HEK293T (cell line): Measurements from ENCODE around the gene GABPB1.
"Not testable (repeated sequence)": the region's sequence is repeated elsewhere in the genome, so short reads cannot be mapped to it uniquely, and the experiment has no call there.

ENCODE experiments used
- CTCF ChIA-PET: fragments of 350-600 bp; formaldehyde crosslinking; extraction: SDS; loops from one replicate; lab custom pipeline; 2021; ENCODE audit warnings: antibody characterized with exemption, inconsistent platforms; lab: Yijun Ruan, JAX
- POLR2A ChIA-PET: fragments of 350-600 bp; formaldehyde crosslinking; extraction: SDS; loops from one replicate; lab custom pipeline; 2020; ENCODE audit warnings: antibody characterized with exemption, inconsistent platforms; lab: Yijun Ruan, JAX
- DNase-seq: peaks from one replicate; pipeline ENCODE4 v3.0.0; 2012; ENCODE audit warnings: mixed read lengths; ENCODE audit errors: extremely low spot score
- ARNT ChIP-seq: fragments of 450-650 bp; IDR thresholded peaks from 2 replicates; pipeline ENCODE4 v1.6.1; 2017; ENCODE audit warnings: mild to moderate bottlenecking
- BHLHE40 ChIP-seq: fragments of 450-650 bp; IDR thresholded peaks from 2 replicates; pipeline ENCODE4 v1.6.1; 2016; ENCODE audit warnings: mild to moderate bottlenecking, moderate library complexity, borderline replicate concordance
- CTBP1 ChIP-seq: fragments of 450-650 bp; IDR thresholded peaks from 2 replicates; pipeline ENCODE4 v1.6.1; 2016; ENCODE audit warnings: borderline replicate concordance
- ELF4 ChIP-seq: fragments of 450-650 bp; IDR thresholded peaks from 2 replicates; pipeline ENCODE4 v1.6.1; 2017; ENCODE audit warnings: antibody characterized with exemption
- FOXA1 ChIP-seq: fragments of 450-650 bp; IDR thresholded peaks from 2 replicates; pipeline ENCODE4 v1.6.1; 2016; ENCODE audit warnings: mild to moderate bottlenecking
- FOXK2 ChIP-seq: fragments of 450-650 bp; IDR thresholded peaks from 2 replicates; pipeline ENCODE4 v1.6.1; 2016; ENCODE audit warnings: mild to moderate bottlenecking
- FOXM1 ChIP-seq: fragments of 450-650 bp; IDR thresholded peaks from 2 replicates; pipeline ENCODE4 v1.6.1; 2017; ENCODE audit warnings: mild to moderate bottlenecking, borderline replicate concordance
- HDGF ChIP-seq: fragments of 450-650 bp; IDR thresholded peaks from 2 replicates; pipeline ENCODE4 v1.6.1; 2017; ENCODE audit warnings: antibody characterized with exemption, borderline replicate concordance
- L3MBTL2 ChIP-seq: fragments of 450-650 bp; conservative IDR thresholded peaks from 2 replicates; pipeline ENCODE4 v1.6.1; 2016; ENCODE audit warnings: mild to moderate bottlenecking
- LEF1 ChIP-seq: fragments of 450-650 bp; IDR thresholded peaks from 2 replicates; pipeline ENCODE4 v1.6.1; 2017; ENCODE audit warnings: mild to moderate bottlenecking, borderline replicate concordance
- NFRKB ChIP-seq: fragments of 450-650 bp; IDR thresholded peaks from 2 replicates; pipeline ENCODE4 v1.6.1; 2016; ENCODE audit warnings: mild to moderate bottlenecking, moderate library complexity
- PKNOX1 ChIP-seq: fragments of 450-650 bp; IDR thresholded peaks from 2 replicates; pipeline ENCODE4 v1.6.1; 2016
- SP1 ChIP-seq: fragments of 450-650 bp; IDR thresholded peaks from 2 replicates; pipeline ENCODE4 v1.6.1; 2017
- SUZ12 ChIP-seq: fragments of 450-650 bp; IDR thresholded peaks from 2 replicates; pipeline ENCODE4 v1.6.1; 2016; ENCODE audit warnings: mild to moderate bottlenecking
- TARDBP ChIP-seq: fragments of 450-650 bp; IDR thresholded peaks from 2 replicates; pipeline ENCODE4 v1.6.1; 2016
- ZNF384 ChIP-seq: fragments of 450-650 bp; IDR thresholded peaks from 2 replicates; pipeline ENCODE4 v1.6.1; 2016

Gene GABPB1

GRCh38 chr15:50377867-50378751 is 23.1 kb upstream of the GABPB1 start:
- ChIA-PET CTCF (interaction anchor here (0.7 kb wide), 1 partner anchor 9 kb away, joined by 3 read pairs; no protein-coding TSS in a partner anchor), POLR2A (no interaction called here)
- DNase-seq = no peak
- TF ChIP-seq ZNF384 = no peak
- TF ChIP-seq SP1 = no peak
- TF ChIP-seq LEF1 = no peak
- no peak for TF ChIP-seq SUZ12
- no peak for TF ChIP-seq BHLHE40
- TF ChIP-seq FOXK2 = no peak
- TF ChIP-seq FOXA1 = no peak
- TF ChIP-seq HDGF = no peak
- TF ChIP-seq TARDBP = no peak
- no peak for TF ChIP-seq CTBP1
- no peak for TF ChIP-seq FOXM1
- TF ChIP-seq L3MBTL2 = no peak
- TF ChIP-seq ARNT = no peak
- TF ChIP-seq NFRKB = no peak
- no peak for TF ChIP-seq PKNOX1
- no peak for TF ChIP-seq ELF4

GRCh38 chr15:50369564-50369963 is 14.6 kb upstream of the GABPB1 start:
- CTCF ChIA-PET, DNase-seq, POLR2A ChIA-PET: not testable (repeated sequence)

GRCh38 chr15:50365971-50366370 is 11.0 kb upstream of the GABPB1 start:
- TF ChIP-seq ELF4 (no peak), SP1 (no peak), TARDBP (no peak), SUZ12 (no peak), FOXK2 (no peak), CTBP1 (no peak), FOXM1 (no peak), LEF1 (no peak)
- POLR2A ChIA-PET = no interaction called here
- CTCF ChIA-PET = no interaction called here
- no peak for DNase-seq

GRCh38 chr15:50365570-50365969 is 10.6 kb upstream of the GABPB1 start:
- DNase-seq = no peak
- POLR2A ChIA-PET = no interaction called here
- no peak for TF ChIP-seq BHLHE40
- no peak for TF ChIP-seq LEF1
- no peak for TF ChIP-seq ARNT
- TF ChIP-seq FOXK2 = no peak
- TF ChIP-seq FOXA1 = no peak
- no peak for TF ChIP-seq TARDBP
- TF ChIP-seq ELF4 = no peak
- TF ChIP-seq PKNOX1 = no peak
- no peak for TF ChIP-seq FOXM1
- TF ChIP-seq SP1 = no peak
- TF ChIP-seq ZNF384 = no peak
- CTCF ChIA-PET = no interaction called here

- CTCF ChIA-PET = no interaction called here
- TF ChIP-seq LEF1 = no peak
Observed at GRCh38 chr15:50363612-50364011, 8.6 kb upstream of the GABPB1 start.

GRCh38 chr15:50361756-50362155 is 6.8 kb upstream of the GABPB1 start:
- ChIA-PET POLR2A (no interaction called here), CTCF (no interaction called here)
- no peak for DNase-seq
- no peak for TF ChIP-seq FOXM1

More at GRCh38 chr15:50363612-50364011, 8.6 kb upstream of the GABPB1 start:
- POLR2A ChIA-PET = interaction anchor here (0.6 kb wide), 1 partner anchor 1434 kb away, joined by 3 read pairs; no protein-coding TSS in a partner anchor
- DNase-seq = no peak

GRCh38 chr15:50358845-50359244 is 3.8 kb upstream of the GABPB1 start:
- POLR2A ChIA-PET = no interaction called here
- peak; percentile 53; the same call in 1 of the 2 replicates for TF ChIP-seq PKNOX1
- TF ChIP-seq FOXK2 = no peak
- peak; percentile 20 for DNase-seq
- CTCF ChIA-PET = interaction anchor here (0.7 kb wide), 1 partner anchor 549 kb away, joined by 4 read pairs; no protein-coding TSS in a partner anchor
